Left forelimb (tissue), 1 donor: Measurements from ENCODE around the gene ARHGEF39.
"Not testable (repeated sequence)": the region's sequence is repeated elsewhere in the genome, so short reads cannot be mapped to it uniquely, and the experiment has no call there.

Source experiments
- DNase-seq: peaks from one replicate; pipeline ENCODE4 v3.0.0-alpha.2; 2018; ENCODE audit warnings: low spot score

The ARHGEF39 gene

DNA sequence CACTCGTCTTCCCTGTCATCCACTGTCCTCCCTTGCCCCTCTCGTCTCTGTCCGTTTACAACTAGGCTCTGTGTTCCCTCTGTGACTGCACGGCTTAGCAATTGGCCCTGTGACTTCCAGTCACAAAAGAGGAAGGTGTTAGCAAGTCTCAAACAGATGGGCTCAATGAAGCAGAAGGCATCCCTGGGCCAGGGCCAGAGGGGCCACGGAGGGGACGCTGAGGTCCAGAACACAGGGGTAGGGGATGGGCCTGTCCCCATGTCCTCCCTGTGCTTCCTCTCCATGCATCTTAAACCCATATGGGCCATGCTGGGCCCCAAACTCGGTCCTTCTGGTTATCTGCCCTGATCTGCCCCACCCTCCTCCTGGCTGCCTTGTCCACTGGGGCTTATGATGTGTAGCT lies 46.7 kb downstream of the ARHGEF39 start, which contains the start of gene CD72:
Gene CD72, minus strand, starts transcription at position 89 of the 403 bp plus-strand sequence. CDS start 110 bp downstream, outside the sequence.
- DNase-seq, result no peak

DNA sequence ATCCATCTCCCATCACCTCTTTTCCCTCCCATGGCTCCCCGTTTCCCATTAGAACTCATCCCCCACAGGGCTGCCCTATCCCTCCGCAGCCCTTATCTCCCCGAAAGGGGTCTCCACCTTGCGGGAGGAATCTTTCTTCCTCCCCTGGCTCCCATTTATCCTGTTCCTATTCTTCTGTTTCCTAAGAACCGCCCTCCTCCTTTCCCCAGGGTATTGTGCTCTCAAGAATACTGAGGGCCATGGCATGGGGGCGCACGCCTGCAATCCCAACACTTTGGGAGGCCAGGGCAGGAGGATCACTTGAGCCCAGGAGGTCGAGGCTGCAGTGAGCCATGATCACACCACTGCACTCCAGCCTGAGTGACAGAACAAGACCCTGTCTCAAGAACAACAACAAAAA lies 47.4 kb downstream of the ARHGEF39 start:
- DNase-seq, result no peak

DNA sequence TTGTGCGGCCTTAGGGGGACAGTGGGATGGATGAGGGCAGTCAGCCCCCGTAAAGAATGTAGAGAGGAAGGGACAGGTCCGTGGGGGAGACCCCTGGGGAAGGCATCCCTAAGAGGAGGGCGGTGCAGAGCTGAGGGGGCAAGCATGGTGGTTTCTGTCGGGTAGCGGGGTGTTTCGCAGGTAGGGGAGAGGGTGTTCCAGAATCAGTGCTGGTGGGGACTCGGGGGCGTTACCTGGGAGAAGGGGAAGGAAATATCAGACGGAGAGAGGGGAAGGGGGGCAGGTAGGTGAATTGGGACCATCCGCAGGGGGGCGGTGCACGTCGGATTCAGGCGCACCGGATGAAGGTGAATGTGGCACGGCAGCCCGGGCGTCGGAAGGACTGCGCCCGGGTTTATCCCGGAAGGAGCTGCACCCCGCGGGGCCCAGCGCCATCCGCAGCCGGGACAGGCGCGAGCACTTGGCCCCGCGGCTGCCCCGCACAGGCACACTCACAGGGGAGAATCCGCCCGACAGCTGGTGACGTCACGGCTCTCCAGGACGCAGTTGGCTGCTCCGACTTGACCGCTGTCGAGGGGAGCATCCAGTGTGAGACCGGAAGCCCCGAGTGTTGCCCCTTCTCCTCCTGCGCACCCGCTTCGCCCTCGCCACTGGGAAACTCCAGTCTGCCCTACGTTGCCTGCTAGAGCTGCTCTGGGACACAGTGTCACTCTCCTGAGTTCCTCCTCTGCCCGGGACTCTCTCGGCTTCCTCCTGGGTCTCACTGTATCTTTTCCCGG lies 48.1 kb downstream of the ARHGEF39 start:
- DNase-seq, result no peak

DNA sequence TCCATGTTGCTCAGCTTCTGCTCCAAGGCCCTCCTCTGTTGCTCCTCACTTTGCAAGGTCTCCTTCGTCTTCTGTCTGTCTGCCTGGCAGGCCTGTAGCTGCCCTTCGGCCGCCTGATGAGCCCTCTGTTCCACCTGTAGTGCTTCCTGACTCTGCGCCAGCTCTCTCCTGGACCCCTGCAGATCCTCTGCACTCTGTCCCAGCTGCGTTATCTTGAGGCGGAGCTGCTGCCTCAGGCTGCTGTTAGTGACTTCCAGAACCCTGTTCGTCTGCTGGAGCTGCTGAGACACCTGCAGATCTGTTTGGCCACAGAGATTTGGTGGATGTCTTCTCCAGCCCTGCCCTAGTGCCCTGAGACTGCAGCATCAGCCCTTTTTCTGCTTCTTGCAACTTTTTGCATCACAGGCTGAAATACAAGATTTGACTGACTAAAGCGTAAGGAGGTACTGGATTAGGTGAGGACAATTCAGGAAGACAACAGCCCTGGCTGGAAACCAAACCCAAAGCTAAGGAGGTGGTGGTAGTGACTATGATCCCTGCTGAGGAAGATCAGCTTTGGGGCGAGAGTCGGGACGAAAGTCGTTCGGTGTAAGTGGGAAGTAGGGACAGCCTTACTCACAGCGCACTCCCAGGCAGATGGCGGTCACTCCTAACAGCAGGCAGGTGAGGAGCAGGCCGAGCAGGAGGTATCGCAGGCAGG lies 48.9 kb downstream of the ARHGEF39 start:
- no peak for DNase-seq

DNA sequence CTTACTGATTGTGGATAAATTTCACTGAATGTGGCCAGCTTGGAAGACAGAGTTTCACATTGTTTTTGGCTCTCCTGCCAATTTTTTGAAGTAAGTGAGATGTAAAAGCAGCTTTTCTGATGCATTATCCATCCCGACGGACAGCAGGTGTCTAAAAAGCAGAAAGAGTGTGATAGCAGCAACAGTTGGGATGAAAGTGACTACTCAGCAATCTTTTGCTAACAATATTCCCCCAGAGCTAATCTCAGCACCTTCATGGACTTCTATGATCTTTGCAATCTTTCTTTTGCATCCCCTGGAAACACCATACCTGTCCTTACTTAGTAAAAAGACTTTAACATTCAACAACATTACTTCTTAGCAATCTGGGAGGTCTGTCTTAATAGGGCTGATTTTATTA lies 52.2 kb downstream of the ARHGEF39 start:
- no peak for DNase-seq

DNA sequence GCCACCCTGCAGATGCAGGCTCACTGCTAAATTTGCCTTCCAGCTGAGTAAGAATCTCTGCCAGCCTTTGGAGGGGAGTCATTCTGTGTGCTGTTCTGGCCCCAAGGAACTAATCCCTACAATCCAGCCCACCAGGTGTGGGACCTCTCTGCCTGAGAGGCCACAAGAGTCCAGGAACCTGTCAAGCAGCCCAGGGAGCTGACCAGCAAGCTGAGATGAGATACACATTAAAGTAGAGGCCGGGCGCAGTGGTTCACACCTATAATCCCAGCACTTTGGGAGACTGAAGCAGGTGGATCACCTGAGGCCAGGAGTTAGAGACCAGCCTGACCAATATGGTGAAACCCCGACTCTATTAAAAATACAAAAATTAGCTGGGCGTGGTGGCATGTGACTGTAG lies 52.9 kb downstream of the ARHGEF39 start:
- DNase-seq, result not testable (repeated sequence)

DNA sequence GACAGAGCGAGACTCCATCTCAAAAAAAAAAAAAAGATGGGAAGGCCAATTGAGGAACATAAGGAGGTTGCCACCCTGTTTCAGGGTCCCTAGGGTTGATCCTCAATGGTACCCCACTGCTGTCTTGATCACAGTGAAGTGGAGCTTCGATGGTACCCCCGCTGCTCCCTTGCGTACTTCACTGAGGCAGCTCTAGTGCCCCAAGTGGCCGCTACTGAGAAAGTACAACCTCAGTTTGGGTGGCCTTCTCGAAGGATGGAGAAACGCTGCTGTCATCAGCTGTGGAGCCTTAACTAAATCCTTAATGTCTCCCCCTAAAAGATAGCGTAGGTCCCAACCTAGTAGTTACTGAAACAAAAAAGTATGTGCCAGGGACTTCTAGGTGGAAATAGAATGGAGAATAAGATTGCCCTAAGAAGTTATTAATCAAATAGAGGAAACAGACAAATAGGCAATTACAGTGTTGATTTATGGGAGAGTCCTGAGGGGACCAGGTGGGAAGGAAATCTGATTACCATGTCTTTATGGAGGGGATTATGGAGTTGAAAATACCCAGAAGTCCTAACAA lies 53.7 kb downstream of the ARHGEF39 start:
- no peak for DNase-seq

DNA sequence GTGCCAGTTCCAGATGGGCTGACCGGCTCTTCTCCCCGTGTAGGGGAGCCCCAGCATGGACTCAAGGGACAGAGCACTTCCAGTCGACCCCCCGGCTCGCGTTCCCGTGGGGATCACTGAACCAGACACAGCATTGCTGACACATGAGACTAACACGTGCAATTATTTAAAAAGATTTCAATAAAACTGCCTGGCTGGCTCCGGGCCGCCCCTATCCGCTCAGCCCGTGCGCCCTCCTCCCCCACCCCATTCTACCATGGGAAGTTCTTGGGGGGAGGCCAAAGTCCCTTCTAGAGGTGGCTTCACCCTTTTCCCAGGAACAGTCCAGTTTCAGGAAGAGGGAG lies 55.2 kb downstream of the ARHGEF39 start:
- DNase-seq, result no peak
